WTC11 (cell line): ENCODE measurements around the gene NDUFV1. TPM values are rescaled to one million over a fixed set of nuclear protein-coding genes. Genes with fewer than 3 reads are reported as not detected.
"Not testable (repeated sequence)": the region's sequence is repeated elsewhere in the genome, so short reads cannot be mapped to it uniquely, and the experiment has no call there.

Experiments used
- ATAC-seq: fragments of 200-7000 bp; cut with Tn5 transposase; 2 replicates; pipeline ENCODE4 v1.10.0; 2021; ENCODE audit warnings: mild to moderate bottlenecking, moderate library complexity
- CTCF ChIA-PET: fragments of 300-600 bp; sonication (Branson Sonifier 250); formaldehyde crosslinking; loops from one replicate; lab custom pipeline; 2021; ENCODE audit warnings: antibody characterized with exemption; lab: Charles Lee
- POLR2A ChIA-PET: fragments of 350-600 bp; sonication (Branson Sonifier 250); formaldehyde crosslinking; loops from one replicate; lab custom pipeline; 2021; ENCODE audit warnings: antibody characterized with exemption; lab: Charles Lee
- DNase-seq: peaks from one replicate; pipeline ENCODE4 v3.0.0; 2021; ENCODE audit warnings: low spot score
- H3K27ac Mint-ChIP-seq: 2 replicates; pipeline ENCODE4 v1.8.0; 2021; ENCODE audit warnings: mixed read lengths
- H3K27me3 Mint-ChIP-seq: 2 replicates; pipeline ENCODE4 v1.8.0; 2021; ENCODE audit warnings: low read depth, mild to moderate bottlenecking, moderate library complexity, mixed read lengths
- H3K36me3 Mint-ChIP-seq: 2 replicates; pipeline ENCODE4 v1.8.0; 2021; ENCODE audit warnings: mixed read lengths
- H3K4me1 Mint-ChIP-seq: 2 replicates; pipeline ENCODE4 v1.8.0; 2022; ENCODE audit warnings: mixed read lengths
- H3K4me3 Mint-ChIP-seq: 2 replicates; pipeline ENCODE4 v1.8.0; 2021; ENCODE audit warnings: mild to moderate bottlenecking, moderate library complexity, mixed read lengths
- H3K9me3 Mint-ChIP-seq: 2 replicates; pipeline ENCODE4 v1.8.0; 2021; ENCODE audit warnings: mixed read lengths
- ARID4B ChIP-seq: sonication (generic); formaldehyde crosslinking; IDR thresholded peaks from 2 replicates; pipeline ENCODE4 v1.8.0; 2023; ENCODE audit warnings: missing genetic modification reagents, mild to moderate bottlenecking, borderline replicate concordance
- ATF2 ChIP-seq: sonication (generic); formaldehyde crosslinking; IDR thresholded peaks from 2 replicates; pipeline ENCODE4 v1.8.1; 2022; ENCODE audit warnings: low read depth, missing genetic modification reagents, borderline replicate concordance
- CTCF ChIP-seq: fragments of 200-600 bp; IDR thresholded peaks from 2 replicates; pipeline ENCODE4 v1.8.0; 2022; ENCODE audit warnings: antibody characterized with exemption
- ESRRA ChIP-seq: sonication (generic); formaldehyde crosslinking; IDR thresholded peaks from 2 replicates; pipeline ENCODE4 v1.8.1; 2022; ENCODE audit warnings: mild to moderate bottlenecking, missing genetic modification reagents, borderline replicate concordance
- GTF2I ChIP-seq: fragments of 250-450 bp; sonication (Bioruptor Pico); conservative IDR thresholded peaks from 2 replicates; pipeline ENCODE4 v1.4.0; 2021; ENCODE audit warnings: mild to moderate bottlenecking
- JAZF1 ChIP-seq: fragments of 250-450 bp; sonication (Bioruptor Pico); IDR thresholded peaks from 2 replicates; pipeline ENCODE4 v1.9.0; 2021; ENCODE audit warnings: moderate library complexity, mild to moderate bottlenecking, inconsistent platforms
- MXD4 ChIP-seq: fragments of 250-450 bp; sonication (Bioruptor Pico); IDR thresholded peaks from 2 replicates; pipeline ENCODE4 v1.8.0; 2021; ENCODE audit warnings: mild to moderate bottlenecking, moderate library complexity, borderline replicate concordance
- RELA ChIP-seq: sonication (generic); formaldehyde crosslinking; IDR thresholded peaks from 2 replicates; pipeline ENCODE4 v1.8.1; 2022; ENCODE audit warnings: missing genetic modification reagents, mild to moderate bottlenecking, borderline replicate concordance
- SMAD4 ChIP-seq: sonication (generic); formaldehyde crosslinking; IDR thresholded peaks from 2 replicates; pipeline ENCODE4 v1.8.0; 2022; ENCODE audit warnings: mild to moderate bottlenecking, missing genetic modification reagents
- SOX15 ChIP-seq: fragments of 250-450 bp; sonication (Bioruptor Pico); IDR thresholded peaks from 2 replicates; pipeline ENCODE4 v1.9.0; 2021; ENCODE audit warnings: mild to moderate bottlenecking
- STAT6 ChIP-seq: sonication (generic); formaldehyde crosslinking; conservative IDR thresholded peaks from 2 replicates; pipeline ENCODE4 v1.8.1; 2023; ENCODE audit warnings: mild to moderate bottlenecking, low read depth, missing genetic modification reagents, moderate library complexity
- TP53 ChIP-seq: sonication (generic); formaldehyde crosslinking; IDR thresholded peaks from 2 replicates; pipeline ENCODE4 v1.8.1; 2023; ENCODE audit warnings: mild to moderate bottlenecking, missing genetic modification reagents
- ZNF425 ChIP-seq: fragments of 250-450 bp; sonication (Bioruptor Pico); conservative IDR thresholded peaks from 2 replicates; pipeline ENCODE4 v1.9.0; 2021; ENCODE audit warnings: mild to moderate bottlenecking
- total RNA-seq: library from RNA; stranded (reverse); gene quantifications from 3 replicates; pipeline ENCODE4 v1.2.3, GENCODE V29; 2021

Gene NDUFV1
- total RNA-seq, 1 experiment from 2014 or later: 231 TPM

GRCh38 chr11:67596753-67597300 is 9.9 kb upstream of the NDUFV1 start (continued):
- TF ChIP-seq ZNF425: no peak
- no peak for TF ChIP-seq JAZF1 (CRISPR knock-in tag)
- TF ChIP-seq MXD4: no peak
- TF ChIP-seq RELA: no peak

GRCh38 chr11:67597458-67597857 is 9.3 kb upstream of the NDUFV1 start:
- POLR2A ChIA-PET, H3K4me3 Mint-ChIP-seq, CTCF ChIA-PET, H3K27me3 Mint-ChIP-seq, ATAC-seq, H3K27ac Mint-ChIP-seq, DNase-seq: not testable (repeated sequence)
- peaks cover 14% of the 10 kb centered on the region for H3K4me1 Mint-ChIP-seq
- peaks cover 13% of the 10 kb centered on the region for H3K36me3 Mint-ChIP-seq
- peaks cover 19% of the 10 kb centered on the region for H3K9me3 Mint-ChIP-seq

GRCh38 chr11:67597963-67598362 is 8.8 kb upstream of the NDUFV1 start:
- H3K27me3 Mint-ChIP-seq, DNase-seq, H3K27ac Mint-ChIP-seq, H3K4me3 Mint-ChIP-seq, CTCF ChIA-PET, ATAC-seq, POLR2A ChIA-PET: not testable (repeated sequence)
- Mint-ChIP-seq H3K36me3 (peaks cover 13% of the 10 kb centered on the region), H3K4me1 (peaks cover 13% of the 10 kb centered on the region), H3K9me3 (peaks cover 23% of the 10 kb centered on the region)

- Mint-ChIP-seq H3K4me1 (peaks cover 9% of the 10 kb centered on the region), H3K4me3 (no peak overlapping the region), H3K36me3 (peaks cover 13% of the 10 kb centered on the region), H3K9me3 (peaks cover 26% of the 10 kb centered on the region), H3K27me3 (peaks cover 5% of the 10 kb centered on the region), H3K27ac (no peak overlapping the region)
- POLR2A ChIA-PET: interaction anchor here (0.6 kb wide), 1 partner anchor 226 kb away, joined by 5 read pairs; the partner anchor contains the start of gene CLCF1
- ATAC-seq (no peak), DNase-seq (no peak)
- CTCF ChIA-PET: no interaction called here
- no peak for TF ChIP-seq GTF2I
- no peak for TF ChIP-seq CTCF
- no peak for TF ChIP-seq TP53 (CRISPR knock-in tag)
- no peak for TF ChIP-seq ESRRA
- no peak for TF ChIP-seq STAT6 (CRISPR knock-in tag)
- TF ChIP-seq ATF2: no peak
- no peak for TF ChIP-seq SOX15 (CRISPR knock-in tag)
- no peak for TF ChIP-seq ARID4B
- TF ChIP-seq SMAD4 (CRISPR knock-in tag): no peak
- no peak for TF ChIP-seq ZNF425
These were observed 7.6 kb upstream of the NDUFV1 start for GRCh38 chr11:67599149-67599548.
